ENCODE measurements around the gene WNT5B.
"Not testable (repeated sequence)": the region's sequence is repeated elsewhere in the genome, so short reads cannot be mapped to it uniquely, and the experiment has no call there.

WNT5B gene

GRCh38 chr12:1591034-1591433 is 38.0 kb upstream of the WNT5B start:
- Histone ChIP-seq H3K27ac (ENCODE audit: low read length) (no peak overlapping the region), H3K4me3 (ENCODE audit: low read length) (peak overlapping the region; percentile 65), H3K4me1 (ENCODE audit: insufficient read depth, low read length) (peaks cover 53% of the 10 kb centered on the region), H3K36me3 (ENCODE audit: insufficient read depth, low read depth, low read length) (no peaks in the 10 kb centered on the region), H3K9me3 (ENCODE audit: insufficient read depth, low read depth, low read length) (no peaks in the 10 kb centered on the region), H3K9ac (ENCODE audit: low read depth, low read length) (0 out of 2 replicates have a peak overlapping the region, but pooled peaks have one; percentile 34), H3K27me3 (ENCODE audit: insufficient read depth, low read length) (peaks cover 89% of the 10 kb centered on the region)

GRCh38 chr12:1591543-1591942 is 37.5 kb upstream of the WNT5B start:
- peaks cover 53% of the 10 kb centered on the region for H3K4me1 ChIP-seq (ENCODE audit: insufficient read depth, low read length)
- H3K27ac ChIP-seq (ENCODE audit: low read length) = no peak overlapping the region
- H3K9ac ChIP-seq (ENCODE audit: low read depth, low read length) = 0 out of 2 replicates have a peak overlapping the region, but pooled peaks have one; percentile 17
- H3K27me3 ChIP-seq (ENCODE audit: insufficient read depth, low read length) = peaks cover 89% of the 10 kb centered on the region
- H3K4me3 ChIP-seq (ENCODE audit: low read length) = peak overlapping the region; percentile 65
- no peaks in the 10 kb centered on the region for H3K36me3 ChIP-seq (ENCODE audit: insufficient read depth, low read depth, low read length)
- no peaks in the 10 kb centered on the region for H3K9me3 ChIP-seq (ENCODE audit: insufficient read depth, low read depth, low read length)

- Histone ChIP-seq H3K27me3 (ENCODE audit: insufficient read depth, low read length) (peaks cover 86% of the 10 kb centered on the region), H3K27ac (ENCODE audit: low read length) (no peak overlapping the region), H3K4me1 (ENCODE audit: insufficient read depth, low read length) (peaks cover 48% of the 10 kb centered on the region), H3K9ac (ENCODE audit: low read depth, low read length) (peak overlapping the region; percentile 31; the same call in 1 of the 2 replicates), H3K36me3 (ENCODE audit: insufficient read depth, low read depth, low read length) (no peaks in the 10 kb centered on the region), H3K4me3 (ENCODE audit: low read length) (peak overlapping the region; percentile 72), H3K9me3 (ENCODE audit: insufficient read depth, low read depth, low read length) (no peaks in the 10 kb centered on the region)
Observed at GRCh38 chr12:1592444-1593173, 36.4 kb upstream of the WNT5B start.

- Histone ChIP-seq H3K4me1 (ENCODE audit: insufficient read depth, low read length) (peaks cover 43% of the 10 kb centered on the region), H3K27me3 (ENCODE audit: insufficient read depth, low read length) (peaks cover 86% of the 10 kb centered on the region), H3K9me3 (ENCODE audit: insufficient read depth, low read depth, low read length) (no peaks in the 10 kb centered on the region), H3K36me3 (ENCODE audit: insufficient read depth, low read depth, low read length) (no peaks in the 10 kb centered on the region), H3K9ac (ENCODE audit: low read depth, low read length) (peak overlapping the region; percentile 26; the same call in 1 of the 2 replicates), H3K4me3 (ENCODE audit: low read length) (peak overlapping the region; percentile 72), H3K27ac (ENCODE audit: low read length) (no peak overlapping the region)
Observed at GRCh38 chr12:1593174-1594005, 35.6 kb upstream of the WNT5B start.

DNA sequence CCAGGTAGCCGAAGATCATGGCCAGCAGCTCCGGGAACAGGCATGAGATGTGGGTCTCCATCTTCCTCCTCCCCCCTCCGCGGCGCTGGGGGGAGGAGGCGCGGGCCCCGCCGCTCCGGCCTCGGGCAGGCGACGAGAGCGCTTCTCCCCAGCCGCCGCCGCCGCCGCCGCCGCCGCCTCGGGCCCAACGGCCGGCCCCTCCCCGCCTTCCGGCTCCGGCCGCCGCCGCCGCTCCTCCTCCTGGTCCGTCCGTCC is 35.1 kb upstream of the WNT5B start:
- peaks cover 81% of the 10 kb centered on the region for H3K27me3 ChIP-seq (ENCODE audit: insufficient read depth, low read length)
- H3K4me1 ChIP-seq (ENCODE audit: insufficient read depth, low read length) = peaks cover 38% of the 10 kb centered on the region
- peak overlapping the region; percentile 26; the same call in 1 of the 2 replicates for H3K9ac ChIP-seq (ENCODE audit: low read depth, low read length)
- H3K36me3 ChIP-seq (ENCODE audit: insufficient read depth, low read depth, low read length) = no peaks in the 10 kb centered on the region
- no peak overlapping the region for H3K27ac ChIP-seq (ENCODE audit: low read length)
- H3K9me3 ChIP-seq (ENCODE audit: insufficient read depth, low read depth, low read length) = no peaks in the 10 kb centered on the region
- H3K4me3 ChIP-seq (ENCODE audit: low read length) = peak overlapping the region; percentile 72

GRCh38 chr12:1594261-1595025 is 34.6 kb upstream of the WNT5B start, which contains the start of gene FBXL14:
Gene FBXL14 (minus strand): TSS chr12:1594581. CDS start chr12:1594066, 515 bp downstream.
- Histone ChIP-seq H3K4me3 (ENCODE audit: low read length) (peak within 1 kb of the TSS; percentile 77), H3K27me3 (ENCODE audit: insufficient read depth, low read length) (peaks cover 76% of the 10 kb centered on the region), H3K27ac (ENCODE audit: low read length) (no peak within 1 kb of the TSS), H3K4me1 (ENCODE audit: insufficient read depth, low read length) (peaks cover 36% of the 10 kb centered on the region), H3K36me3 (ENCODE audit: insufficient read depth, low read depth, low read length) (no peaks in the 10 kb centered on the region), H3K9ac (ENCODE audit: low read depth, low read length) (peak within 1 kb of the TSS; percentile 26; the same call in 1 of the 2 replicates), H3K9me3 (ENCODE audit: insufficient read depth, low read depth, low read length) (no peaks in the 10 kb centered on the region)

DNA sequence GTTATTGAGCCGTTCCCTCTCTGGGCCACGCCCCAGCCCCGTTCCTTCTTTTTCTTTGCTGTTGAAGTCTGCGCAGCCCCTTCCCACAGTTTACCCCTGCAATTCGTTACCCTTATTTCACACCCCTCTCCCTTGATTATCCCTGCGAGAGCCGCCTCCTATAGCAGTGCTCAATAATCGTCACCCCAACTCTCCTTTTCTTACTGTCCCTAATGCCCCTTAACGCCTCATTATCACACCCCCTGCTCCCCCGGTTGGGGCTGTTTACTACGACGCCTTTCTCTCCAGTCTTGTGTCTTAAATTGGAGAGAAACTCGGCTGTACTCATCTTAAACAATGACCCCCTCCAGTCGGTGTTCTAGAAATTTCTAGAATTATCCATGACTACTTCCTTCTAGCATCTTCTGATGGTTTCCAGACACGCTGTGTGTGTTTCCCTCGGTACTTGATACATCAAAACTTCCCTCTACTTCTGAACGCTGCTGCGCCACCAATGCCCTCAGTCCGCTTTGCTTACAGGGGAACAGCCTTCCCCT is 33.9 kb upstream of the WNT5B start:
- no peaks in the 10 kb centered on the region for H3K36me3 ChIP-seq (ENCODE audit: insufficient read depth, low read depth, low read length)
- H3K9ac ChIP-seq (ENCODE audit: low read depth, low read length) = peak overlapping the region; percentile 17; the same call in 1 of the 2 replicates
- H3K27me3 ChIP-seq (ENCODE audit: insufficient read depth, low read length) = peaks cover 69% of the 10 kb centered on the region
- H3K27ac ChIP-seq (ENCODE audit: low read length) = no peak overlapping the region
- H3K9me3 ChIP-seq (ENCODE audit: insufficient read depth, low read depth, low read length) = no peaks in the 10 kb centered on the region
- H3K4me1 ChIP-seq (ENCODE audit: insufficient read depth, low read length) = peaks cover 30% of the 10 kb centered on the region
- peak overlapping the region; percentile 77 for H3K4me3 ChIP-seq (ENCODE audit: low read length)

DNA sequence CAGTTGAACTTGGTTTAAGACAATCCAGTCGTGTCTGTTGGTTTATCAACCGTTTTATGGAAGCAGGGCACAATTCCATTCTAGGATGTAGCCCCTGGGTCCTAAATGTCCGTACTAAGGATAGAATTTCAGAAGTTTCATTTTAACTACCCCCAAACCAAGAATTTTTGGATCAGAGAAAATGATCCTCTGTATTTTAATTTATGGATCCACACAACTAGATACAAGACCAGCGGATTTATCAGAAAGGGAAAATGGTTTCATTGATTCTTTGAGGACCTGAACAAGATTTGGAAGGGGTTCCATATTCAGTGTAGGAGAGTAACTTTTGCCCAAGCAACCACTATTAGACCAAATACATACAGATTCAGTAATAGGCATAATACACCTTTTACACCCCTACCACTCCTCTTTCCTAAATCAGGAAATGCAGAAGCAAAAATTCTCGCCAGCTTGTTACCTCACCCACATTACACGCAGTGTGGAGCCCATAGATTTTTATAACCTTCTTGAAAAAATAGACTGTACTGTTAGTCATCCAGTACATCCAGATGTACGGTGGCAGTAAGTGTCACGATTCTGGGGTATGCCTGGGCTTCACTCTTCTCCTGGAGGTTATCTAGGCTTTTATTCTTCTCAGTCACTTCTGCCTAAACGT is 33.2 kb upstream of the WNT5B start:
- H3K9ac ChIP-seq (ENCODE audit: low read depth, low read length) = no peak overlapping the region
- no peak overlapping the region for H3K27ac ChIP-seq (ENCODE audit: low read length)
- peaks cover 25% of the 10 kb centered on the region for H3K4me1 ChIP-seq (ENCODE audit: insufficient read depth, low read length)
- H3K27me3 ChIP-seq (ENCODE audit: insufficient read depth, low read length) = peaks cover 62% of the 10 kb centered on the region
- no peaks in the 10 kb centered on the region for H3K9me3 ChIP-seq (ENCODE audit: insufficient read depth, low read depth, low read length)
- no peaks in the 10 kb centered on the region for H3K36me3 ChIP-seq (ENCODE audit: insufficient read depth, low read depth, low read length)
- H3K4me3 ChIP-seq (ENCODE audit: low read length) = peak overlapping the region; percentile 77; the same call in 1 of the 2 replicates

- Histone ChIP-seq H3K27ac (ENCODE audit: low read length) (no peak overlapping the region), H3K36me3 (ENCODE audit: insufficient read depth, low read depth, low read length) (no peaks in the 10 kb centered on the region)
Observed at GRCh38 chr12:1598757-1599156, 30.3 kb upstream of the WNT5B start.

DNA sequence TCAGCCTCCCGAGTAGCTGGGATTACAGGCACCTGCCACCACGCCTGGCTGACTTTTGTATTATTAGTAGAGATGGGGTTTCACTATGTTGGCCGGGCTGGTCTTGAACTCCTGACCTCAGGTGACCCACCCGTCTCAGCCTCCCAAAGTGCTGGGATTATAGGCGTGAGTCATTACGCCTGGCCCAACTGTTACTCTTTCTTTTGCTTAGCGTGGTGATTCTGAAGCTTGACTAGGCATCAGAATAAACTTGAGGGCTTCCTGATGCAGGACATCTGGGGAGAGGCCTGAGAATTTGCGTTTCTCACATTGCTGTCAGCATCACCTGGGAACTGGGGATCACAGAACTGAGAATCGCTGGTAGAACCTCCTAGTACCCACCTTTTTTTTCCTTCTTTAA is 26.3 kb upstream of the WNT5B start:
- not testable (repeated sequence) for H3K9me3 ChIP-seq (ENCODE audit: insufficient read depth, low read depth, low read length); H3K9ac ChIP-seq (ENCODE audit: low read depth, low read length); H3K36me3 ChIP-seq (ENCODE audit: insufficient read depth, low read depth, low read length); H3K27ac ChIP-seq (ENCODE audit: low read length); H3K4me1 ChIP-seq (ENCODE audit: insufficient read depth, low read length); H3K4me3 ChIP-seq (ENCODE audit: low read length)
- H3K27me3 ChIP-seq (ENCODE audit: insufficient read depth, low read length) = peaks cover 48% of the 10 kb centered on the region

More at GRCh38 chr12:1598757-1599156, 30.3 kb upstream of the WNT5B start:
- no peak overlapping the region for H3K4me3 ChIP-seq (ENCODE audit: low read length)
- H3K4me1 ChIP-seq (ENCODE audit: insufficient read depth, low read length) = peaks cover 6% of the 10 kb centered on the region
- no peak overlapping the region for H3K9ac ChIP-seq (ENCODE audit: low read depth, low read length)
- peaks cover 40% of the 10 kb centered on the region for H3K27me3 ChIP-seq (ENCODE audit: insufficient read depth, low read length)
- H3K9me3 ChIP-seq (ENCODE audit: insufficient read depth, low read depth, low read length) = no peaks in the 10 kb centered on the region

All from iPS-20b (cell line).